ENCODE data around the gene TAF1B.

Gene TAF1B

GRCh38 chr2:9808334-9809063 is 34.8 kb upstream of the TAF1B start:
- DNase-seq (ENCODE audit: low spot score): no peak

- DNase-seq (ENCODE audit: low spot score): peak; percentile 37
Observed at GRCh38 chr2:9809064-9809356, 34.3 kb upstream of the TAF1B start.

GRCh38 chr2:9809448-9810088 is 33.7 kb upstream of the TAF1B start:
- no peak for DNase-seq (ENCODE audit: low spot score)

GRCh38 chr2:9811216-9811615 is 32.1 kb upstream of the TAF1B start:
- no peak for DNase-seq (ENCODE audit: low spot score)

GRCh38 chr2:9811679-9812511 is 31.4 kb upstream of the TAF1B start:
- DNase-seq (ENCODE audit: low spot score): no peak

GRCh38 chr2:9812945-9813311 is 30.3 kb upstream of the TAF1B start:
- DNase-seq (ENCODE audit: low spot score): no peak

GRCh38 chr2:9813312-9814128 is 29.8 kb upstream of the TAF1B start:
- DNase-seq (ENCODE audit: low spot score): peak; percentile 71

GRCh38 chr2:9814129-9814868 is 29.0 kb upstream of the TAF1B start:
- DNase-seq (ENCODE audit: low spot score): no peak

- no peak for DNase-seq (ENCODE audit: low spot score)
Observed at GRCh38 chr2:9815076-9815475, 28.2 kb upstream of the TAF1B start.

- DNase-seq (ENCODE audit: low spot score): no peak
Observed at GRCh38 chr2:9815844-9816279, 27.4 kb upstream of the TAF1B start.

GRCh38 chr2:9818097-9818496 is 25.2 kb upstream of the TAF1B start:
- no peak for DNase-seq (ENCODE audit: low spot score)

GRCh38 chr2:9819551-9819950 is 23.7 kb upstream of the TAF1B start:
- DNase-seq (ENCODE audit: low spot score): no peak

- no peak for DNase-seq (ENCODE audit: low spot score)
Observed at GRCh38 chr2:9820020-9820973, 23.0 kb upstream of the TAF1B start.

GRCh38 chr2:9821805-9822445 is 21.3 kb upstream of the TAF1B start:
- no peak for DNase-seq (ENCODE audit: low spot score)

GRCh38 chr2:9824441-9824840 is 18.8 kb upstream of the TAF1B start:
- DNase-seq (ENCODE audit: low spot score): no peak

GRCh38 chr2:9824956-9825720 is 18.1 kb upstream of the TAF1B start:
- no peak for DNase-seq (ENCODE audit: low spot score)

GRCh38 chr2:9826208-9826607 is 17.1 kb upstream of the TAF1B start:
- DNase-seq (ENCODE audit: low spot score): no peak

- no peak for DNase-seq (ENCODE audit: low spot score)
Observed at GRCh38 chr2:9830685-9831410, 12.4 kb upstream of the TAF1B start.
